Stimulated activated naive B cell treated with anti-CD40 and anti-IgM and Interleukin-4, amounts not matched to agents 10 μg/mL and 1 μg/mL and 100 μg/mL, for 72 hours (primary cell): ENCODE results near the gene ZNF692.
"Not testable (repeated sequence)": the region's sequence is repeated elsewhere in the genome, so short reads cannot be mapped to it uniquely, and the experiment has no call there.

Experiments used
- ATAC-seq, 2 donors: fragments of 150-1000 bp; cut with Tn5 transposase; replicated peaks; 2 replicates each; pipeline ENCODE4 v1.10.0; 2021; ENCODE audit warnings: moderate library complexity in 1 of 2
- DNase-seq: peaks from one replicate; pipeline ENCODE4 v3.0.0; 2021
- H3K27ac Mint-ChIP-seq: one replicate; pipeline ENCODE4 v1.8.0; 2022; ENCODE audit warnings: mild to moderate bottlenecking, mixed read lengths
- H3K27me3 Mint-ChIP-seq, 2 donors: one replicate each; pipeline ENCODE4 v1.8.0; 2022; ENCODE audit warnings: mixed read lengths in 2 of 2
- H3K36me3 Mint-ChIP-seq, 2 donors: one replicate each; pipeline ENCODE4 v1.8.0; 2022; ENCODE audit warnings: mixed read lengths in 2 of 2, mild to moderate bottlenecking in 1 of 2
- H3K4me1 Mint-ChIP-seq, 2 donors: one replicate each; pipeline ENCODE4 v1.8.0; 2022; ENCODE audit warnings: mixed read lengths in 2 of 2, mild to moderate bottlenecking in 1 of 2
- H3K4me3 Mint-ChIP-seq, 2 donors: one replicate each; pipeline ENCODE4 v1.8.0; 2022; ENCODE audit warnings: mild to moderate bottlenecking in 2 of 2, mixed read lengths in 2 of 2, moderate library complexity in 1 of 2
- H3K9me3 Mint-ChIP-seq, 2 donors: one replicate each; pipeline ENCODE4 v1.8.0; 2022; ENCODE audit warnings: mixed read lengths in 2 of 2, mild to moderate bottlenecking in 1 of 2

Gene ZNF692

DNA sequence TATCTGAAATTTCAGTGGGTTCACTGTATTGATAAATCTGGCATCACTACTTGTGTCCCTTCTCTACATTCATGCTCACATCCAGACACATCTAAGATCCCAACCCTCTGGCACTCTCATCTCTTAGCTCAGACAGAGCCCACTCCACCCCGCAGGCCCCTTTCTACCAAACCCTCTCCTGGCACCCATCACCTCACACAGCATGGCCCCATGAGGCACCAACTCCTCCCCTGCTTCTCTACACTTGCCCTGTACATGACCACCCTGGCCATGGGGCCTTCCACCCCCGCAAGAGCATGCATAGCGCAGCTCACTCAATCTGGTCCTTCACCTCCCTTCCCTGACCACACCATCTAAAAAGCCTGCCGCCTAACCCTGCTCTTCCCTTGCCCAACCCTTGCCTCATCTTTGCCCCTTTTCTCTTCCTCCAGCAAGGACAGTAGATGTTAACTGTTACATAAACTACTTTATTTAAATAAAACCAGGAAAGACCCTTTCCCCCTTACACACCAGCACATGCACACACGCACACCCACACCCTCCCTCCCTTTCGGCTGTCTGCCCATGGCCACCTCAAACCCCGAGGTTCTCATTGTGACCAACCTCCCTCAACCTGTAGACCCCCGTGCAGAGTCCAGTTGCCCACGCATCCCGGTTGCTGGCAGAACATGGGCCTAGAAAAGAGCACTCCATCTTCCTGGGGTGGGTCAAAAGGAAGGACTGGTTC lies 48.7 kb downstream of the ZNF692 start:
- Mint-ChIP-seq H3K27me3 (no peaks in the 10 kb centered on the region), H3K9me3 (no peaks in the 10 kb centered on the region), H3K4me3 (no peak overlapping the region), H3K4me1 (peaks cover 34 to 35% of the 10 kb centered on the region in 2 donors), H3K27ac (peak overlapping the region; percentile 52), H3K36me3 (peaks cover 36 to 50% of the 10 kb centered on the region in 2 donors)
- ATAC-seq: no peak
- no peak for DNase-seq

DNA sequence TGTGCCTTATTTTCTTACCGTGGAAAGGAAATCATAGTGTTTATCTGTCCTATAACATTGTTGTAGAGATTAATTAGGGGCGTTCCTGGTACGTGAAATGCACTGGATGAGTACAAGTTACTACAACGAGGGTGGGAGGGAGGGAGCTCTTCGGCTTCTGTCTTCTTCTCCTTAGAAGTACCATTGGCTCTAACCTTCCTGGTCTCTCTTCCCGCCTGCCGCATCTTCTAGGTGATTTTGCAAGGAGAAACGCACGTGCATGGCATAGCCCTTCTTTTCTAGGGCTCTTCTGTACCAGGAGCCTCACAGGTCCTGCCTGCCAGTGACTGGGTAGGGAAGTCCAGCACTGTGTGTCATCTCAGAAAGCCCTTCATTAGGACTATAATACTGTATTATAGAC lies 50.0 kb downstream of the ZNF692 start:
- peaks cover 42 to 48% of the 10 kb centered on the region in 2 donors for H3K4me1 Mint-ChIP-seq
- H3K27me3 Mint-ChIP-seq: no peaks in the 10 kb centered on the region
- peaks cover 29 to 43% of the 10 kb centered on the region in 2 donors for H3K36me3 Mint-ChIP-seq
- no peaks in the 10 kb centered on the region for H3K9me3 Mint-ChIP-seq
- no peak overlapping the region for H3K4me3 Mint-ChIP-seq
- H3K27ac Mint-ChIP-seq: no peak overlapping the region
- ATAC-seq (no peak), DNase-seq (no peak)

DNA sequence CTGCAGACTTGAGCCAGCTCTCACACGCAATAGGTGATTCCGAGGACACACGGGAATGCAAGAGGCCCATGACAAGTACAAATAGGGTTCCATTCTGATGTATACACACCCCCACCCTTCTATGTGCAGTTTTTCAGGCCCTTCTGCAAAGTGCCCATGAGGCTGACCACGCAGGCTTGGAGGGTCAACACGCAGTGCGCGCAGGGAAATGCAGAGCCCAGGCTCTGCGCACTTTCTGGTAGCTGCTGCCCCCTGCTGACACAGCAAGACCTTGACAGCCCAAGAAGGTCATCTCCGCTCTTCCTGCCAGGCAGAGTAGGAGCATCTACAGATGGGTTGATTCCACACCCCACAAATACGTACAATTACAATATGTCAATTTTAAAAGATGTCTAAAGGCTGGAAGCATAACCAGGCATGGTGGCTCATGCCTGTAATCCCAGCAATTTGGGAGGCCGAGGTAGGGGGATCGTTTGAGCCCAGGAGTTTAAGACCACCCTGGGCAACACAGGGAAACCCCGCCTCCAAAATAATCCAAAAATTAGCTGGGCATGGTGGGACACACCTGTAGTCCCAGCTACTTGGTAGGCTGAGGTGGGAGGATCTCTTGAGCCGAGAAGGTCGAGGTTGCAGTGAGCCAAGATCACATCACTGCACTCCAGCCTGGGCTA lies 51.7 kb downstream of the ZNF692 start:
- no peak overlapping the region for H3K27ac Mint-ChIP-seq
- H3K4me1 Mint-ChIP-seq: peaks cover 38 to 52% of the 10 kb centered on the region in 2 donors

DNA sequence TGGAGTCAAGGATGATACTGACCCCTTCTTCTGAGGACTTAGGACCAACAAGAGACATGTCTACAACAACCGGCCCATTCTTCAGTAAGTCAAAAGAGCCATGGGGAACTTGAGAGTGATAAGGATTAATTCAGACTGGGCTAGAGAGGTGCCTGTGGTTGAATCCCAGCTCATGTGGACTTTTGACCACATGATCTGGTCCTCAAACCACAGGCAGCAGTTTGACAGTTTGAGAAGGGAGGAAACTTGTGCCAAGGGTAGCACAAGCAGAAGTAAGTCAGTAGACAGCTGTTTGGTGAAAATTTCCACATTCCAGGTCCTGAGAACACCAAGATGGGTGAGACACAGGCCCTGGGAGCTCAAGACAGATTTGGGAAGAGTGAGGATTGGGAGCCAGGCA lies 53.0 kb downstream of the ZNF692 start:
- Mint-ChIP-seq H3K36me3 (peaks cover 8 to 25% of the 10 kb centered on the region in 2 donors), H3K4me3 (no peak overlapping the region), H3K9me3 (peaks cover 0 to 9% of the 10 kb centered on the region in 2 donors), H3K27ac (peak overlapping the region; percentile 67), H3K4me1 (peaks cover 37 to 44% of the 10 kb centered on the region in 2 donors), H3K27me3 (no peaks in the 10 kb centered on the region)
- ATAC-seq (no peak), DNase-seq (no peak)

More for the DNA sequence above, 51.7 kb downstream of the ZNF692 start:
- Mint-ChIP-seq H3K27me3 (no peaks in the 10 kb centered on the region), H3K9me3 (peaks cover 0 to 7% of the 10 kb centered on the region in 2 donors), H3K36me3 (peaks cover 17 to 34% of the 10 kb centered on the region in 2 donors), H3K4me3 (no peak overlapping the region)
- DNase-seq: peak; percentile 48
- peak; percentile 67 to 74 for ATAC-seq

DNA sequence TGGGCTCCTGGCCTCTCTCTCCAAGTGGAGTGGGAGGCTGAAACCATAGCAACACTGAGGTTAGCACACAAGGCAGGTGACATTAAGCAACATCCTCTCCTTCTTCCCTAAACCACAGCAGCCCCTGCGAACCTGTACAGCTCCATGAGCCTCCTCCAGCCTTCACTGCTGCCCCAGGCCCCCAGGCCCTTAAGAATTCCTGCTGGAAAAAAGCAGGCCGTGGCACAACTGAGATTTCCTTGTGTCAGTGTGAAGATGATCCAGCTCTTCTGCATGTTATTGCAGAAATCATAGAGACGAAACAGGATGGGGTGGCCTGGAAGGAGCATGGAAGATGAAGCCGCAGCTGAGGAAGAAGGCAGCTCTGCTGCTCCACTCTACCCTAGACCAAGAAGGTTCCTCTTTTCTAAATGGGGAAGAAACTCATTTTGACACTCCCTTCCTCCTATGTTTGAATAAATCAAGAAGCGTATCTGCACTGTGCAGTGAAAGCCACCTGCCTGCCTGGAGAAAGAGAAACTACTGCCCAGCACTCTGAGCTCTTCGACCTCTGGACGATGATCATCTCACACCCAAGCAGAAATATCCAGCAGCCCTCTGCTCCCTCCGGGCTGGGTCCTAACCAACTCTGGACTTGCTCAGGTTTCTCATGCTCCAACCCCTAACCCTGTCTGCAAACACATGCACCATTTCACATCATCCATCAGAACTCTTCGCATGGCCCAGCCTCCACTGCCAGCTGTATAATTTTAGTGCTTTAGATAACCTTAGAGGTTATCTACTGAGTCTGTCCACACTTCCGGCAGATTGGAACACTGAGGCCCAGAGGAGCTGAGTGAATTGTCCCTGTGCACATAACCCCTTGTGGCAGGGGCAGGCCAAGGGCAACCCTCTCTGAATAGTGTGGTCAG lies 53.9 kb downstream of the ZNF692 start:
- Mint-ChIP-seq H3K27ac (peak overlapping the region; percentile 72), H3K9me3 (peaks cover 0 to 9% of the 10 kb centered on the region in 2 donors), H3K4me1 (peaks cover 37 to 47% of the 10 kb centered on the region in 2 donors), H3K27me3 (no peaks in the 10 kb centered on the region), H3K4me3 (peak overlapping the region; percentile 78 to 79), H3K36me3 (peaks cover 9 to 19% of the 10 kb centered on the region in 2 donors)
- DNase-seq (peak; percentile 42), ATAC-seq (peak; percentile 96)

DNA sequence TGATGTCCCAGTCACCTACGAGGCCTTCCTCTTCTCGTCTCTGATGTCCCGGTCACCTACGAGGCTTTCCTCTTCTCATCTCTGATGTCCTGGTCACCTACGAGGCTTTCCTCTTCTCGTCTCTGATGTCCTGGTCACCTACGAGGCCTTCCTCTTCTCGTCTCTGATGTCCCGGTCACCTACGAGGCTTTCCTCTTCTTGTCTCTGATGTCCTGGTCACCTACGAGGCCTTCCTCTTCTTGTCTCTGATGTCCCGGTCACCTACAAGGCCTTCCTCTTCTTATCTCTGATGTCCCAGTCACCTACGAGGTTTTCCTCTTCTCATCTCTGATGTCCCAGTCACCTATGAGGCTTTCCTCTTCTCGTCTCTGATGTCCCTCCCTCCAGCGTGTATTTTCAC lies 55.4 kb downstream of the ZNF692 start:
- Mint-ChIP-seq H3K27ac (peak overlapping the region; percentile 39), H3K36me3 (peaks cover 6 to 17% of the 10 kb centered on the region in 2 donors), H3K4me1 (peaks cover 37 to 47% of the 10 kb centered on the region in 2 donors), H3K9me3 (peaks cover 0 to 10% of the 10 kb centered on the region in 2 donors)
- not testable (repeated sequence) for DNase-seq, ATAC-seq, H3K27me3 Mint-ChIP-seq, H3K4me3 Mint-ChIP-seq

DNA sequence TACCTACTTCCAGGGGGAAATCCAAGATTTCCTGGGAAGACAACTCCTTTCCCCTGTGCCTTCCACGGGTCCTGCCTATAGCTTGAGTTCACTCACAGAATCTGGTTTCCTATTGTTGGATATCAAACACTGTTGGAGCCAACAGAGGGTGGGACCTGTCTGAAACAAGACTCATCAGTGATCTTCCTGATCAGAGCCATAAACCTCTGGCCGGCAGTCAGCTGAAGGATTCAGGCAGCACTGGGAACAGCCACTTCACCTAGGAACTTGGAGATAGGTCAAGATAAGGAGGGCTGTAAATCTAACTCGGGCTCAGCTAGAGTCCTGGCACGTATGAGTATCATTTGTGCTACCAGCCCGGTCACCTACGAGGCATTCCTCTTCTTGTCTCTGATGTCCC lies 56.4 kb downstream of the ZNF692 start:
- Mint-ChIP-seq H3K4me1 (peaks cover 37 to 46% of the 10 kb centered on the region in 2 donors), H3K36me3 (peaks cover 8 to 19% of the 10 kb centered on the region in 2 donors), H3K27me3 (no peaks in the 10 kb centered on the region), H3K27ac (no peak overlapping the region), H3K4me3 (no peak overlapping the region), H3K9me3 (peaks cover 0 to 14% of the 10 kb centered on the region in 2 donors)
- no peak for ATAC-seq
- no peak for DNase-seq

DNA sequence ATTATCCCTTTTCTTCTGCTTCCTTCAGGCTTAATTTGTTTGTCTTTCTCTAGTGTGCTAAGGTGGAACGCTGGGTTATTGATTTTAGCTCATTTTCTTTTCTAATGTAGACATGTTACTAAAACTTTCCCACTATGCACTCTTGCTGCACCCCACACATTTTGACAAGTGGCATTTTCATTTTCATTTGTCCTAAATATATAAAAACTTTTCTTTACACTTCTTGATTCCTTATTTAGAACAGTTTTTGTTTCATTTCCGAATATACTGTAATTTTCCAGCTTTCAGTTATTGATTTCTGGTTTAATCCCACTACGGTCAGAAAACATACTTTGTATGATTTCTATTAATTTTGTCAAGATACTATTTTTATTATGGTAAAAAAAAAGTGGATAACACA lies 58.4 kb downstream of the ZNF692 start:
- Mint-ChIP-seq H3K36me3 (peaks cover 10 to 17% of the 10 kb centered on the region in 2 donors), H3K4me1 (peaks cover 21 to 30% of the 10 kb centered on the region in 2 donors), H3K9me3 (peaks cover 7 to 21% of the 10 kb centered on the region in 2 donors), H3K4me3 (peak overlapping the region in 1 of 2 donors; percentile 3), H3K27ac (no peak overlapping the region), H3K27me3 (no peaks in the 10 kb centered on the region)
- no peak for ATAC-seq
- DNase-seq: no peak
